Measurements from ENCODE around the gene R3HDML.

DNA sequence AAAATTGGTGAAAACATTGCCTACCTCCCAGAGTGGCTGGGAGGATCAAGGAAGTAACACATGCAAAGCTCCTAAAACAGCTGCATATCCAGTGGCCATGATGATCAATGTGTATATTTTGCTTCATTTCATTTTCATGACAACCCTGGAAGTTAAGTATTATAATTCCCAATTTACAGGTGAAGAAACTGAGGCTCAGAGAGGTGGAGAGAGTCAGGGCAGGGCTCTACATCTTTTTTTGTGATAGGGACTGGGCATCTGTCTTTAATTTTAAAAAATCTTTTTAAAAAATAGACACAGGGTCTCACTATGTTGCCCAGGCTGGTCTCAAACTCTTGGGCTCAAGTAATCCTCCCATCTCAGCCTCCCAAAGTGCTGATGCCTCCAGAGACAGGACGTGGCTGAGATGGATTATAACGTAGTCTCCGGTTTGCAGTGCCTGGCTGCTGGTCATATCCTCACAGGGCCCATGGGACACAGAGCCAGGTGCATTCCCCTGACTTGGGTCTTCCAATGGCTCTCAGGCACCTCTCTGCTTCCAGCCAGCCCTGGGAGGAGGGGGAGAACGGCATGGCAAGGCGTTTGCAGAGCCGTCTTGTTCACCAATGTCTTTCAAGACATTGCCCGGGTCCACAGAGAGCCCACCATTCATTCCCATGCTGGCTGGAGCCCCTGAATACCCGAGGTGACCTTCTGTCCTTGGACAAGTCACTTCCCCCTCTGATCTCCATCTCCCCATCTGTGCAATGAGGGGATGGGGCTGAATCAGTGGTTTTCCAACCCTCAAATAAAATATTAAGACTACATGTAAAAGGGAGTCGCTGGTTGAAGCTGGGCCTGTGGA is 57.0 kb downstream of the R3HDML start:
- no peak for TF ChIP-seq EZH2 (IDR thresholded peaks at IDR 0.05; ENCODE audit: low read length)
- TF ChIP-seq, protein P1, sequence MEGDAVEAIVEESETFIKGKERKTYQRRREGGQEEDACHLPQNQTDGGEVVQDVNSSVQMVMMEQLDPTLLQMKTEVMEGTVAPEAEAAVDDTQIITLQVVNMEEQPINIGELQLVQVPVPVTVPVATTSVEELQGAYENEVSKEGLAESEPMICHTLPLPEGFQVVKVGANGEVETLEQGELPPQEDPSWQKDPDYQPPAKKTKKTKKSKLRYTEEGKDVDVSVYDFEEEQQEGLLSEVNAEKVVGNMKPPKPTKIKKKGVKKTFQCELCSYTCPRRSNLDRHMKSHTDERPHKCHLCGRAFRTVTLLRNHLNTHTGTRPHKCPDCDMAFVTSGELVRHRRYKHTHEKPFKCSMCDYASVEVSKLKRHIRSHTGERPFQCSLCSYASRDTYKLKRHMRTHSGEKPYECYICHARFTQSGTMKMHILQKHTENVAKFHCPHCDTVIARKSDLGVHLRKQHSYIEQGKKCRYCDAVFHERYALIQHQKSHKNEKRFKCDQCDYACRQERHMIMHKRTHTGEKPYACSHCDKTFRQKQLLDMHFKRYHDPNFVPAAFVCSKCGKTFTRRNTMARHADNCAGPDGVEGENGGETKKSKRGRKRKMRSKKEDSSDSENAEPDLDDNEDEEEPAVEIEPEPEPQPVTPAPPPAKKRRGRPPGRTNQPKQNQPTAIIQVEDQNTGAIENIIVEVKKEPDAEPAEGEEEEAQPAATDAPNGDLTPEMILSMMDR (optimal IDR thresholded peaks at IDR 0.05 in 1 of 3, IDR thresholded peaks at IDR 0.05 in 1 of 3, conservative IDR thresholded peaks at IDR 0.05 in 1 of 3; ENCODE audit: extremely low read depth in 1 of 3, insufficient read depth in 2 of 3, low read length in 3 of 3): no peak
